ENCODE data around the gene ZFYVE27. TPM values are rescaled to one million over a fixed set of nuclear protein-coding genes. Genes with fewer than 3 reads are reported as not detected.

The ZFYVE27 gene
- total RNA-seq, 2 experiments from 2014 or later = 24.0 to 33.0 TPM

DNA sequence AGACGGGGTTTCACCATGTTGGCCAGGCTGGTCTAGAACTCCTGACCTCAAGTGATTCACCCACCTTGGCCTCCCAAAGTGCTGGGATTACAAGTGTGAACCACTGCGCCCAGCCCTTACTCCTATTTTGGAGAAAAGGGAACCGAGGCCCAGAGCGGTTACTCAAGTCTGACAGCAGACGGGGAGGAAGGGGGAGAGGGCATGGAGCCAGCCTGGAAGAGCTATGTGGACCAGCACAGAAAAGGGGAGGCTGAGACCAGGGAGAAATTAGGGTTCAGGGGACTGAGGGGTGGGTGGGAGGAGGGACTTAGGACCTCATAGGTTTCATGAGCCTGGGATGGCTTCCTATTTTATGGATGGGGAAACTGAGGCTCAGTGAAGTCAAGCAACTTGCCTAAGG is 33.3 kb downstream of the ZFYVE27 start:
- TF ChIP-seq, protein P1, sequence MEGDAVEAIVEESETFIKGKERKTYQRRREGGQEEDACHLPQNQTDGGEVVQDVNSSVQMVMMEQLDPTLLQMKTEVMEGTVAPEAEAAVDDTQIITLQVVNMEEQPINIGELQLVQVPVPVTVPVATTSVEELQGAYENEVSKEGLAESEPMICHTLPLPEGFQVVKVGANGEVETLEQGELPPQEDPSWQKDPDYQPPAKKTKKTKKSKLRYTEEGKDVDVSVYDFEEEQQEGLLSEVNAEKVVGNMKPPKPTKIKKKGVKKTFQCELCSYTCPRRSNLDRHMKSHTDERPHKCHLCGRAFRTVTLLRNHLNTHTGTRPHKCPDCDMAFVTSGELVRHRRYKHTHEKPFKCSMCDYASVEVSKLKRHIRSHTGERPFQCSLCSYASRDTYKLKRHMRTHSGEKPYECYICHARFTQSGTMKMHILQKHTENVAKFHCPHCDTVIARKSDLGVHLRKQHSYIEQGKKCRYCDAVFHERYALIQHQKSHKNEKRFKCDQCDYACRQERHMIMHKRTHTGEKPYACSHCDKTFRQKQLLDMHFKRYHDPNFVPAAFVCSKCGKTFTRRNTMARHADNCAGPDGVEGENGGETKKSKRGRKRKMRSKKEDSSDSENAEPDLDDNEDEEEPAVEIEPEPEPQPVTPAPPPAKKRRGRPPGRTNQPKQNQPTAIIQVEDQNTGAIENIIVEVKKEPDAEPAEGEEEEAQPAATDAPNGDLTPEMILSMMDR (conservative IDR thresholded peaks at IDR 0.05; ENCODE audit: low read length) = no peak
- Histone ChIP-seq H3K36me3 (ENCODE audit: insufficient read depth, low read length) (no peaks in the 10 kb centered on the region), H3K4me2 (ENCODE audit: low read length) (no peak overlapping the region), H3K27ac (ENCODE audit: low read depth, low read length, poor library complexity, severe bottlenecking) (no peak overlapping the region), H3K79me2 (ENCODE audit: insufficient read depth, low read depth, low read length) (no peaks in the 10 kb centered on the region), H3K9me2 (ENCODE audit: insufficient read depth, low read length) (no peaks in the 10 kb centered on the region), H3K4me3 (ENCODE audit: low read depth, low read length, poor library complexity, severe bottlenecking) (no peak overlapping the region), H2AFZ (ENCODE audit: low read length) (no peak overlapping the region), H3K9me3 (ENCODE audit: low read length) (no peaks in the 10 kb centered on the region), H3K4me1 (ENCODE audit: insufficient read depth, low read length, poor library complexity, severe bottlenecking) (peaks cover 9% of the 10 kb centered on the region), H4K20me1 (ENCODE audit: insufficient read depth, low read length) (no peaks in the 10 kb centered on the region)
- no peak for DNase-seq (ENCODE audit: low spot score)
- ChIA-PET POLR2A (no interaction called here), CTCF (ENCODE audit: unreplicated experiment) (no interaction called here)
- no TSS peak for BruUV-seq (replicated peaks)
- intact Hi-C loops (cut with micrococcal nuclease; ENCODE audit: unreplicated experiment) = no loop called here

DNA sequence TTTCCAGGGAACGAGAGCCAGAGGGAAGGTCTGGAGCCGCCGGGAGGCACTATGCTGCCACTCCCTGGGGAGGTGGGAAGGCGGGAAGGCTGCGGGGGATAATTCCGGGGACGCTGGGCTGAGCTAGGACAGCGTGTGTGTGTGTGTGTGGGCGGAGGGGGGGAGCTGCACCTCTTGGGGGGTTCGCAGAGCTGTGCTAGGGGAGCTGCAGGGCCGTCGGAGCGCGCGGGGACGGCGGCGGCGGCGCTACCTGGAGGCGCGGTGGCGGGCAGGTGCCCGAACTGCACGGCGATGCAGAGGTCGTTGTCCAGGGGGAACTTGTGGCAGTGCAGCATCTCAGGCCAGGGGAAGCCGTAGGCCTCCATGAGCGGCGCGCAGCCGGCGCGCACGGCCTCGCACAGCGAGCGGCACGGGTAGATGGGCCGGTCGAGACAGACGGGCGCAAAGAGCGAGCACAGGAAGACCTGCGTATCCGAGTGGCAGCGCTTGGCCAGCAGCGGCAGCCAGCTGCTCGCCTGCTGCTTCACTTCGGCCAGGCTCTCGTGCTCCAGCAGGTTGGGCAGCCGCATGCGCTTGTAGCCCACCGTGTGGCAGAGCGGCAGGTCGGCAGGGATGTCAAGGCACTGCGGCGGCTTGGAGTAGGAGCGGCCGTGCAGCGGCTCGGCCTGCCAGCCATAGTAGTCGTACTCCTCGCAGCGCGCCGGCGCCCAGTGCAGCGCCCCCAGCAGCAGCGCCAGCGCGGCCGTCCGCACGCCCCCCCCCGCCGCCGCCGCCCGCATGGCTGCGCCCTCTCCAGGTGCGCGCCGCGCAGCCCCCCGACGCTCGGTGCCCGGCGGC is 34.3 kb downstream of the ZFYVE27 start:
- H3K4me2 ChIP-seq (ENCODE audit: low read length) = no peak overlapping the region
- no peaks in the 10 kb centered on the region for H3K9me2 ChIP-seq (ENCODE audit: insufficient read depth, low read length)
- H2AFZ ChIP-seq (ENCODE audit: low read length) = no peak overlapping the region
- no peak overlapping the region for H3K27ac ChIP-seq (ENCODE audit: low read depth, low read length, poor library complexity, severe bottlenecking)
- H3K36me3 ChIP-seq (ENCODE audit: insufficient read depth, low read length) = no peaks in the 10 kb centered on the region
- H3K9me3 ChIP-seq (ENCODE audit: low read length) = no peaks in the 10 kb centered on the region
- ChIA-PET CTCF (ENCODE audit: unreplicated experiment) (no interaction called here), POLR2A (no interaction called here)
- intact Hi-C loops (cut with micrococcal nuclease; ENCODE audit: unreplicated experiment) = no loop called here
- H3K4me3 ChIP-seq (ENCODE audit: low read depth, low read length, poor library complexity, severe bottlenecking) = no peak overlapping the region
- H4K20me1 ChIP-seq (ENCODE audit: insufficient read depth, low read length) = no peaks in the 10 kb centered on the region
- BruUV-seq (replicated peaks) = no TSS peak
- no peak for DNase-seq (ENCODE audit: low spot score)
- H3K4me1 ChIP-seq (ENCODE audit: insufficient read depth, low read length, poor library complexity, severe bottlenecking) = no peaks in the 10 kb centered on the region
- TF ChIP-seq, protein P1 (conservative IDR thresholded peaks at IDR 0.05; ENCODE audit: low read length) = no peak
- TF ChIP-seq EZH2phosphoT487 (IDR thresholded peaks at IDR 0.05; ENCODE audit: borderline replicate concordance, low read depth, low read length) = no peak
- H3K79me2 ChIP-seq (ENCODE audit: insufficient read depth, low read depth, low read length) = no peaks in the 10 kb centered on the region

Measured in OCI-LY7 (cell line).